PC-9 (cell line): ENCODE data around the gene PATE4. TPM values are rescaled to one million over a fixed set of nuclear protein-coding genes. Genes with fewer than 3 reads are reported as not detected.

Source experiments
- BruUV-seq: library from RNA; stranded (reverse); fragments of 400-500 nt; replicated peaks from 2 replicates; lab custom pipeline; 2021; lab: Mats Ljungman, UMichigan
- CTCF ChIA-PET: fragments of 300-600 bp; sonication (Branson Sonifier 250); formaldehyde crosslinking; loops from one replicate; lab custom pipeline; 2022; ENCODE audit warnings: antibody characterized with exemption; lab: Charles Lee
- POLR2A ChIA-PET: fragments of 300-600 bp; sonication (Branson Sonifier 250); formaldehyde crosslinking; loops from one replicate; lab custom pipeline; 2022; ENCODE audit warnings: antibody characterized with exemption; ENCODE audit not compliant: unreplicated experiment; lab: Charles Lee
- DNase-seq, 2 experiments: peaks; one replicate each; pipeline versions ENCODE4 v3.0.0 to v3.0.0-alpha.2; 2015 to 2022; ENCODE audit warnings: mixed read lengths in 1 of 2
- H2AFZ ChIP-seq: fragments of 200-600 bp; sonication (generic); 2 replicates; pipeline ENCODE4 v1.8.1; 2017; ENCODE audit warnings: antibody characterized with exemption
- H3F3A ChIP-seq: fragments of 200-600 bp; sonication (generic); 2 replicates; pipeline ENCODE4 v1.8.1; 2017; ENCODE audit warnings: antibody characterized with exemption, mild to moderate bottlenecking, low read depth; ENCODE audit not compliant: insufficient read depth
- H3K27ac ChIP-seq: fragments of 200-600 bp; sonication (generic); 2 replicates; pipeline ENCODE4 v1.6.1; 2016; ENCODE audit warnings: mixed run types
- H3K27me3 ChIP-seq: fragments of 200-600 bp; sonication (generic); 2 replicates; pipeline ENCODE4 v1.6.1; 2016; ENCODE audit warnings: low read depth, mixed run types; ENCODE audit not compliant: insufficient read depth
- H3K36me3 ChIP-seq: fragments of 200-600 bp; sonication (generic); 2 replicates; pipeline ENCODE4 v1.6.1; 2016; ENCODE audit warnings: low read depth, mixed run types
- H3K4me1 ChIP-seq: fragments of 200-600 bp; sonication (generic); replicated peaks from 2 replicates; pipeline ENCODE4 v1.6.1; 2016; ENCODE audit warnings: mixed run types; ENCODE audit not compliant: insufficient read depth
- H3K4me2 ChIP-seq: fragments of 200-600 bp; sonication (generic); 2 replicates; pipeline ENCODE4 v1.6.1; 2017; ENCODE audit warnings: mixed run types
- H3K4me3 ChIP-seq: fragments of 200-600 bp; sonication (generic); 2 replicates; pipeline ENCODE4 v1.6.1; 2016; ENCODE audit warnings: mixed run types
- H3K79me2 ChIP-seq: fragments of 200-600 bp; sonication (generic); 2 replicates; pipeline ENCODE4 v1.6.1; 2017; ENCODE audit warnings: low read depth, mixed run types
- H3K9me2 ChIP-seq: fragments of 200-600 bp; sonication (generic); 2 replicates; pipeline ENCODE4 v1.8.1; 2017; ENCODE audit warnings: mild to moderate bottlenecking; ENCODE audit not compliant: insufficient read depth
- H3K9me3 ChIP-seq: fragments of 200-600 bp; sonication (generic); 2 replicates; pipeline ENCODE4 v1.8.1; 2016; ENCODE audit warnings: low read depth; ENCODE audit not compliant: insufficient read depth
- H4K20me1 ChIP-seq: fragments of 200-600 bp; sonication (generic); 2 replicates; pipeline ENCODE4 v1.8.1; 2017; ENCODE audit not compliant: insufficient read depth
- CTCF ChIP-seq: fragments of 200-600 bp; sonication (generic); conservative IDR thresholded peaks from 2 replicates; pipeline ENCODE4 v1.6.1; 2017; ENCODE audit warnings: mixed run types, antibody characterized with exemption, mild to moderate bottlenecking, moderate library complexity
- EZH2 ChIP-seq: fragments of 200-600 bp; sonication (generic); IDR thresholded peaks from 2 replicates; pipeline ENCODE4 v1.8.0; 2017; ENCODE audit warnings: antibody characterized with exemption, low read depth
- intact Hi-C: fragments of 100-400 bp; cut with micrococcal nuclease; formaldehyde crosslinking; loops from one replicate; pipeline ENCODE4 v1.10.0; 2022; ENCODE audit not compliant: unreplicated experiment
- total RNA-seq: library from RNA; stranded (reverse); gene quantifications from 2 replicates; pipeline ENCODE4 v1.2.3, GENCODE V29; 2021

PATE4 gene
- total RNA-seq, 1 experiment from 2014 or later, result not detected

- Histone ChIP-seq H3K4me1 (no peaks in the 10 kb centered on the region), H4K20me1 (no peaks in the 10 kb centered on the region), H3F3A (no peaks in the 10 kb centered on the region), H3K4me3 (no peak overlapping the region), H3K4me2 (no peak overlapping the region), H3K79me2 (no peaks in the 10 kb centered on the region), H3K27ac (no peak overlapping the region), H3K9me3 (no peaks in the 10 kb centered on the region), H3K9me2 (no peaks in the 10 kb centered on the region), H3K27me3 (no peaks in the 10 kb centered on the region), H3K36me3 (no peaks in the 10 kb centered on the region), H2AFZ (no peak overlapping the region)
- CTCF ChIA-PET, result no interaction called here
- POLR2A ChIA-PET, result no interaction called here
- BruUV-seq, result no TSS peak
- no peak for DNase-seq
- no peak for TF ChIP-seq CTCF
- intact Hi-C loops, result no loop called here
These were observed 30.7 kb upstream of the PATE4 start for GRCh38 chr11:125802387-125802786.

- ChIA-PET POLR2A (no interaction called here), CTCF (no interaction called here)
- Histone ChIP-seq H3K4me1 (no peaks in the 10 kb centered on the region), H3K4me2 (no peak overlapping the region), H3K9me3 (no peaks in the 10 kb centered on the region), H3K79me2 (no peaks in the 10 kb centered on the region), H3K27me3 (no peaks in the 10 kb centered on the region), H3K27ac (no peak overlapping the region), H3K36me3 (no peaks in the 10 kb centered on the region), H4K20me1 (no peaks in the 10 kb centered on the region), H3F3A (no peaks in the 10 kb centered on the region), H3K9me2 (no peaks in the 10 kb centered on the region), H3K4me3 (no peak overlapping the region), H2AFZ (no peak overlapping the region)
- intact Hi-C loops, result no loop called here
- BruUV-seq, result no TSS peak
- TF ChIP-seq CTCF (no peak), EZH2 (no peak)
- DNase-seq, result no peak
These were observed 25.2 kb upstream of the PATE4 start for GRCh38 chr11:125807909-125808308.

GRCh38 chr11:125835748-125836147, 2.6 kb downstream of the PATE4 start:
- Histone ChIP-seq H3K4me1 (no peaks in the 10 kb centered on the region), H3K9me3 (no peaks in the 10 kb centered on the region), H4K20me1 (no peaks in the 10 kb centered on the region), H3K27me3 (0 out of 2 replicates have a peak, but pooled peaks cover 9% of the 10 kb centered on the region), H3K27ac (no peak overlapping the region), H3K9me2 (no peaks in the 10 kb centered on the region), H3K4me3 (no peak overlapping the region), H3F3A (no peaks in the 10 kb centered on the region), H3K79me2 (no peaks in the 10 kb centered on the region), H3K4me2 (no peak overlapping the region), H2AFZ (no peak overlapping the region), H3K36me3 (no peaks in the 10 kb centered on the region)
- CTCF ChIA-PET, result no interaction called here
- TF ChIP-seq EZH2, result no peak
- no peak for TF ChIP-seq CTCF
- intact Hi-C loops, result no loop called here
- POLR2A ChIA-PET, result no interaction called here
- DNase-seq, result no peak
- BruUV-seq, result no TSS peak
